ENCODE data around the gene IFITM2. TPM values are rescaled to one million over a fixed set of nuclear protein-coding genes. Genes with fewer than 3 reads are reported as not detected.
"Not testable (repeated sequence)": the region's sequence is repeated elsewhere in the genome, so short reads cannot be mapped to it uniquely, and the experiment has no call there.

IFITM2 gene
- total and polyA plus RNA-seq, 2 experiments from 2014 or later = 71.6 to 267 TPM

DNA sequence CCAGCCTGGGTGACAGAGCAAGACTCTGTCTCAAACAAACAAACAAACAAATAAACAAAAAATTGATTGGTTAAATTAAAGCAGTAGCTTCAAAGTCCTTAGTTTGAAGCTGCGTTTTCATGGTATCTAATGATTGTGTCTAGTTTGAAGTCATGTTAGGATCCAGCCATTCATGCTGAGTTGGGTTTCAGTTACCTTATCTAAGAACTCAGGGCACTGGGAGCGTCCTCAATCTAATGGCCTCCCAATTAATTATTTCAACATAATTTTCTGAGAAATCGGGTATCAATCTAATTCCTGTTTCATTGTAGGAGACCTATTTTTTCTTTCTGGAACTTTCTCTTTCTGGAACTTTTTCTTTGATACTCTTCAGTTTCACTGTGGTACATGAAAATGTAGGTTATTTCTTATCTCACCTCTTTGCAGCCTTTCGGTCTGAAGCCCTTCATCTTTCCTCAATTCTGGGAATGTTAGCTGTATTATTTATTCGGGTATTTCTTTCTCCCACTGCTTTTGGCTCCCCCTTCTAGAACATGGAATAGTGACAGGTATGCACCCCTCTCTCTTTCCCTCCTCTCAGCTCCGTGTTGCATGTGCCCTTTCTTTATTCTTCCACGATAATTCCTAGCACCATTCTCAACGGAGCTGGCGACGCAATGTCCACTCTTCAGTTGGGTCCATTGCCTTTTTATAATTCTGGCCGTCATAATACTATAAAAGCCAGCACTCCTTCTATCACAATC lies 37.4 kb downstream of the IFITM2 start:
- Histone ChIP-seq H3K4me3 (no peak overlapping the region), H3K27ac (no peak overlapping the region), H3K4me1 (ENCODE audit: low read depth) (no peaks in the 10 kb centered on the region), H3K36me3 (no peaks in the 10 kb centered on the region), H3K27me3 (no peaks in the 10 kb centered on the region), H3K9me3 (ENCODE audit: low read depth) (no peaks in the 10 kb centered on the region)
- no peak for TF ChIP-seq CTCF (IDR thresholded peaks at IDR 0.05; ENCODE audit: low read depth, low read length)
- DNase-seq (ENCODE audit: low read depth in 1 of 2, low spot score in 1 of 2) = no peak

DNA sequence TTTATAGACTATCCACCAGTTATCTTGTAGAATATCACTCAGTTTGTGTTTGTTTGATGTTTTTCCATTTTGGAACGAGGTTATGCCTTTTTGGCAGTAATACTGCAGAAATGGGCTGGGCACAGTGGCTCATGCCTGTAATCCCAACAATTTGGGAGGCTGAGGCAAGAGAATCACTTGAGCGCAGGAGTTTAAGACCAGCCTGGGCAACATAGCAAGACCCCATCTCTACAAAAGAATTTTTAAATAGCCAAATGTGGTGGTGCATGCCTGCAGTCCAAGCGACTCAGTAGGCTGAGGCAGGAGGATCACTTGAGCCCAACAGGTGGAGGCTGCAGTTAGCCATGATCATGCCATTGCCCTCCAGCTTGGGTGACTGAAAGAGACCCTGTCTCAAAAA lies 38.9 kb downstream of the IFITM2 start:
- H3K27me3 ChIP-seq = no peaks in the 10 kb centered on the region
- no peak overlapping the region for H3K4me3 ChIP-seq
- no peaks in the 10 kb centered on the region for H3K36me3 ChIP-seq
- no peaks in the 10 kb centered on the region for H3K9me3 ChIP-seq (ENCODE audit: low read depth)
- H3K27ac ChIP-seq = no peak overlapping the region
- no peak for DNase-seq (ENCODE audit: low read depth in 1 of 2, low spot score in 1 of 2)
- TF ChIP-seq CTCF (IDR thresholded peaks at IDR 0.05; ENCODE audit: low read depth, low read length) = no peak
- no peaks in the 10 kb centered on the region for H3K4me1 ChIP-seq (ENCODE audit: low read depth)

- not testable (repeated sequence) for DNase-seq (ENCODE audit: low read depth in 1 of 2, low spot score in 1 of 2); H3K27me3 ChIP-seq; H3K4me1 ChIP-seq (ENCODE audit: low read depth); H3K9me3 ChIP-seq (ENCODE audit: low read depth); H3K27ac ChIP-seq; H3K4me3 ChIP-seq; H3K36me3 ChIP-seq
Observed at GRCh38 chr11:349270-349954, 41.8 kb downstream of the IFITM2 start.

DNA sequence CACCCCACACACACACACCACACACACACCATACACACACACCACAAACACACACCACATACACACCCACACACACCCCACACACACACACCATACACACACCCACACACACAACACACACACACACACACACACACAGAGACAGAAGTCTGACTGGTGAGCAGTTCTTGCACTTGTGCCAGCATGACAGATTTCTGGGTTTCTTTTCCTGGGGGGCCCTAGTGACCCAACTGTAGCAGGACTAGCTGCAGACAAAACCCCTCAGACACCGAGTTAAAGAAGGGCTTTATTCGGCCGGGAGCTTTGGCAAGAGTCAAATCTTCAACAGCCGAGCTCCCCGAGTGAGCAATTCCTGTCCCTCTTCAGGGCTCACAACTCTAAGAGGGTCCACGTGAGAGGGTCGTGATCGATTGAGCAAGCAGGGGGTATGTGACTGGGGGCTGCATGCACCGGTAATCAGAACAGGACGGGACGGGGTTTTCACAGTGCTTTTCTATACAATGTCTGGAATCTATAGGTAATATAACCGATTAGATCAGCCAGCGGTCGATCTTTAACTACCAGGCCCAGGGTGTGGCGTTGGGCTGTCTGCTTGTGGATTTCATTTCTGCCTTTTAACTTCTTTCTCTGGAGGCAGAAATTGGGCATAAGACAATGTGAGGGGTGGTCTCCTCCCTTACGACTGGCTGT lies 42.6 kb downstream of the IFITM2 start:
- DNase-seq (ENCODE audit: low read depth in 1 of 2, low spot score in 1 of 2); H3K4me3 ChIP-seq; H3K36me3 ChIP-seq; H3K27me3 ChIP-seq; H3K9me3 ChIP-seq (ENCODE audit: low read depth); H3K4me1 ChIP-seq (ENCODE audit: low read depth); H3K27ac ChIP-seq: not testable (repeated sequence)

GRCh38 chr11:350723-351255 lies 43.2 kb downstream of the IFITM2 start:
- no peaks in the 10 kb centered on the region for H3K9me3 ChIP-seq (ENCODE audit: low read depth)
- no peak overlapping the region for H3K4me3 ChIP-seq
- DNase-seq (ENCODE audit: low read depth in 1 of 2, low spot score in 1 of 2) = no peak
- H3K4me1 ChIP-seq (ENCODE audit: low read depth) = peaks cover 6% of the 10 kb centered on the region
- no peak for TF ChIP-seq CTCF (IDR thresholded peaks at IDR 0.05; ENCODE audit: low read depth, low read length)
- no peaks in the 10 kb centered on the region for H3K36me3 ChIP-seq
- no peak overlapping the region for H3K27ac ChIP-seq
- no peaks in the 10 kb centered on the region for H3K27me3 ChIP-seq

DNA sequence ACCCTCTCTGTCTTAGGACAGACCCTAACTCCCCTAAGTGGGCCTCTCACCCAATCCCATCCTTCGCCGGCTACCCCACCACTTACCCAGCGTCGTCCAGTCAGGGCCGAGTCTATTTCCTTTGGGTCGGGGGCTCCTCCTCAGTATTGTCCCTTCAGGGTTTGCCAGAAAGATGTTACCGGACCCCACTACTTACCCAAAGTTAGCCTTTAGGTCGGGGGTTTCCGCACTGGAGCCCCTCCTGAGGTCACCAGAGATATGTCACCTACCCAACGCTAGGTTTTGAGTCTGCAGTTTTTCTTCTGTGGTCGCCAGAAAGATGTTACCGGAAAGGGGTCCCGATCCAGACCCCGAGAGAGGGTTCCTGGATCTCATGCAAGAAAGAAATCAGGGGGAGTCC lies 43.8 kb downstream of the IFITM2 start:
- H3K27ac ChIP-seq = no peak overlapping the region
- DNase-seq (ENCODE audit: low read depth in 1 of 2, low spot score in 1 of 2) = no peak
- no peaks in the 10 kb centered on the region for H3K27me3 ChIP-seq
- H3K4me1 ChIP-seq (ENCODE audit: low read depth) = peaks cover 6% of the 10 kb centered on the region
- no peaks in the 10 kb centered on the region for H3K9me3 ChIP-seq (ENCODE audit: low read depth)
- TF ChIP-seq CTCF (IDR thresholded peaks at IDR 0.05; ENCODE audit: low read depth, low read length) = no peak
- no peak overlapping the region for H3K4me3 ChIP-seq
- no peaks in the 10 kb centered on the region for H3K36me3 ChIP-seq
